Suppressor macrophage treated with lipopolysaccharide for 1 hour (primary cell): ENCODE measurements around the gene SLC49A3.
"Not testable (repeated sequence)": the region's sequence is repeated elsewhere in the genome, so short reads cannot be mapped to it uniquely, and the experiment has no call there.

ENCODE experiments used
- DNase-seq, 3 donors: peaks; one replicate each; pipeline ENCODE4 v3.0.0-alpha.2; 2020 to 2022

SLC49A3 gene

DNA sequence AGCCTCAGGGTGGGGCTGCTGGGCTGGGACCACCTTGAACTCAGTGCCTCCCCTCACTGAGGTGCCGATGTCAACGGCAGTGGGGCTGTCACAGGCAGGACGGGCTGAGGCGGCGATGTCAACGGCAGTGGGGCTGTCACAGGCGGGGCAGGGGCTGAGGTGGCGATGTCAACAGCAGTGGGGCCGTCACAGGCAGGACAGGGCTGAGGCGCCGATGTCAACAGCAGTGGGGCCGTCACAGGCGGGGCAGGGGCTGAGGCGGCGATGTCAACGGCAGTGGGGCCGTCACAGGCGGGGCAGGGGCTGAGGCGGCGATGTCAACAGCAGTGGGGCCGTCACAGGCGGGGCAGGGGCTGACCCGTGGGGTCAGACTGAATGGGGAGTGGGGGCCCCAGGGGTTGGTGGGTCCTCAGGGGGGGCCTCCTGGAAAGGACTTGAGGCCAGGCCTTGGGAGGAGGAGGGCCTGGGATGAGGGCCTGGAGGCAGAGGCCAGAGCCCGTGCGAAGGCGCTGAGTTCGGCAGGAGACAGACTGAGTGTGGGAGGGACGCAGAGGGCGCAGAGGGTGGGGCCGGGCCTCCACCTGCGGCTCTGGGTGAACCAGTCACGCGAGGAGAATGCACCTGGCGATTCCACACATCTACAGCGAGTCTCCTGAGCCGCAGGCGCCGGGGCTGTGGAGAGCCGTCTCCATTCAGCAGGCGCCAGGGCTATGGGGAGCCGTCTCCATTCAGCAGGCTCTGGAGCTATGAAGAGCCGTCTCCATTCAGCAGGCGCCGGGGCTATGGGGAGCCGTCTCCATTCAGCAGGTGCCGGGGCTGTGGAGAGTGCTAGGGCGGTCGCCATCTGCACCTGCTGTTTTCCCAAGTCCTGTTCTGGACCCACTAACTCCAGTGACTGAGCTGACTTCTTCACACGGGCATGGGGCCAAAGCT is 37.7 kb downstream of the SLC49A3 start:
- no peak for DNase-seq

GRCh38 chr4:650461-650860 is 38.5 kb downstream of the SLC49A3 start:
- no peak for DNase-seq

DNA sequence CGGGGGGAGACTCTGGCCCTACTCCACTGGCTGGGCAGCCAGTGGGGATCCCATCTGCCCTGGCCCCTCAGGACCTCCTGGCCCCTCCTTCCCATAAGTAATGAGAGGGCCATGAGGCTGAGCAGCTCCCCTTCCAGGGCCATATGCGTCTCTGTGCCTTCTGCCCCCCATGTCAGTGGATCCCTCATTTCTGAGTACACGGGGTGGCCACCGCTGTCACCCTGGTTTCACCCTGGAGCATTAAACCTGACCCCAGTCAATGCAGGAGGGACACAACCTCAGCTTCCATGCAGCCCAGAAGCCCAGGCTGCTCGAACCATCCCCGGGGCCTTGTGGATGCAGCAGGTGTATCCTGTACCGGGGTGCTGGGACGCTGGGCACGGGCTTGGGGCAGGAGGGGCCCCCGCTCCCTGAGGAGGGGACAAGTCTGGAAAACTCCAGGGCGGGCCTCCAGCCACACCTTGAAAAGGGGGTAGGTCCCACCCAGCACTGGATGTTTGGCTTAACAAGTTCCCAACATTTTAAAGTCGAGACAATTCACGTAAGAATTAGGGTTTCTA is 39.1 kb downstream of the SLC49A3 start:
- DNase-seq: no peak

- DNase-seq: no peak
These were observed 39.7 kb downstream of the SLC49A3 start for GRCh38 chr4:649293-649625.

DNA sequence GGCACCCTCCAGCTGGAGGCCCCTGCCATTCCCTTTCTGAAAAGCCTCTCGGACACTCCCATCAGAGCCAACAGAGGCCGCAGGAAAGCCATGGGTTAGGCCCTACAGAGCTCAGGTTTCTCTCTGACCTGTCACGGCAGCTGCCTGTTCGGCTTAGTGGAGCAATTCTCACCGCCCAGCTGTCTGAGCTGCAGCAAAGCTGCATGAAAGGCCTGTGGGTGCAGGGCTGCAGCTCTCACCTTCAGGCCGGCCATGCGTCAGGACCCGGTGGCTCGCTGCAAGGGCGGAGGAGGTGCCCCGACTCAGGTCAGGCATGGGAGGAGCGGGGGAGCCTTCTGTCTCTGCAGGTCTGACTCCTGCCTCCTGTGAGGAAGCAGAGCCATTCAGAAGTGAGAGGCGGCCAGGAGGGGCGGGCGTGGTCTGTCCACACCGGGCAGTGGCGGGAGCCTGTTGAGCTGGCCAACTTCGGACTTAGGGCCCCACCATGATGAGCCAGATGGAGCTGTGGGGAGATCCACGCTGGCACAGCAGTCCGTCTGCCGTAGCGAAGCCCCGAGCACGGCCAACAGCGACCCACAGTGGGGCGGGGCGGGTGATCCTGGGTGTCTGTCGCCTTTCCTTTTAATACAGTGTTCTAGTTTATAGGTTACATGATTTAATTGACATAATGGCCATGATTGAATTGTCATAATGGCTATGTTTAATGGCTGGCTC is 40.2 kb downstream of the SLC49A3 start:
- no peak for DNase-seq

DNA sequence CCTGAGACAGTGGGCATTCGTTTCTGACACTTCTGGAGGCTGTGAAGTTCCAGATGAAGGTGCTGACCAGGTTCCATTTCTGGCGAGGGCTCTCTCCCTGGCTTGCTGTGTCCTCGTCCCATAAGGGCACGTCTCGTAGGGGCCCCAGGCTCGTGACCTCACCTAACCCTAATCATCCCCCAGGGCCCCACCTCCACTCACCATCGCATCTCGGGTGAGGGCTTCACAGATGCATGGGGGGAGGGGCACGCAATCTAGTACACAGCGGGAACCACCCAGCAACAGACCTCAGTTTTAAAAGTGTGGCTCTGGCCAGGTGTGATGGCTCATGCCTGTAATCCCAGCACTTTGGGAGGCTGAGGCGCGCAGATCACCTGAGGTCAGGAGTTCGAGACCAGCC is 41.5 kb downstream of the SLC49A3 start:
- no peak for DNase-seq

- peak in 1 of 3 donors; percentile 3 for DNase-seq
These were observed 42.5 kb downstream of the SLC49A3 start for GRCh38 chr4:646460-646859.

DNA sequence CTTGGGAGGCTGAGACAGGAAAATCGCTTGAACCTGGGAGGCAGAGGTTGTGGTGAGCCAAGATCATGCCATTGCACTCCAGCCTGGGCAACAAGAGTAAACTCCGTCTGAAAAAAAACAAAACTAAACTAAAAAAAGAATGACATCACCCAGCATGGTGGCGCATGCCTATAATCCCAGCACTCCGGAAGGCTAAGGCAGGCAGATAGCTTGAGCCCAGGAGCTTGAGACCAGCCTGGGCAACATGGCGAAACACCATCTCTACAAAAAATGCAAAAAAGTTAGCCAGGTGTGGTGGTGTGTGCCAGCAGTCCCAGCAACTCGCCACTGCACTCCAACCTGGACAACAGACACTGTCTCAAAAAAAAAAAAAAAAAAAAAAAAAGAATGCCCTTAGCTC is 46.6 kb downstream of the SLC49A3 start:
- DNase-seq: not testable (repeated sequence)

DNA sequence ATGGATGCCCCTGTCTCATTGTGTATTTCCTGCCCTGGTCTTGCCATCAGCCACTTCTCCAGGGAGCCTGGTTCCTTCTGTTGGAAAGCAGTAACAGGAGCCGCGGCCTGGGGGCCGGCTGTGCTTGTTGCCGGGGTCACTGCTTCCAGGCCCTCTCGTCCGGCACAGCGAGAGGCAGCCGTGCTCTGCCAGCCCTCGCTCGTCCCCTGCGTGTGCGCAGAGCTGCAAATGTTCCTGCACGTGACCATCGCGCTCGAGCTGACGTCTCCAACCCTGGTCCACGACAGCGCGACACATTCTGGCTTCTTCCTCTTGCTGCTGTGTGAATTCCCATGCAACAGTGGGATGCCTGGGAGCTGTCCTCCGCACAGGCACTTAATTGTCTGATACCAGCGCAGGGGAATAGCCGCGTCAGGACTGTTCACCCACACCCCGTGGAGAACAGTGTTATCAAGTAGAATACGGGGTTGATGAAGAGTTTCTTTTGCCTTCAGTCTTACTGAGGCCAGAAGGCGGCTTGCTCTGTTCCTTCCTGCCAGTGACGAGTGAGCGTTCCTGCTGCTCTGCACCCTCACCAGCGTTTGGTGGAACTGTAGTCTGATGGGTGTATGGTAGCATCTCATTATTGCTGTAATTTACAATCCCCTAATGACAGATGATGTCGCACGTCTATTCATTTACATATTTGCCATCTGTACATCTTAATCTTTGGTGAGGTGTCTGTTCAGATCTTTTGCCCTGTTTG is 51.2 kb downstream of the SLC49A3 start:
- no peak for DNase-seq

GRCh38 chr4:636628-637159 is 52.3 kb downstream of the SLC49A3 start:
- no peak for DNase-seq

DNA sequence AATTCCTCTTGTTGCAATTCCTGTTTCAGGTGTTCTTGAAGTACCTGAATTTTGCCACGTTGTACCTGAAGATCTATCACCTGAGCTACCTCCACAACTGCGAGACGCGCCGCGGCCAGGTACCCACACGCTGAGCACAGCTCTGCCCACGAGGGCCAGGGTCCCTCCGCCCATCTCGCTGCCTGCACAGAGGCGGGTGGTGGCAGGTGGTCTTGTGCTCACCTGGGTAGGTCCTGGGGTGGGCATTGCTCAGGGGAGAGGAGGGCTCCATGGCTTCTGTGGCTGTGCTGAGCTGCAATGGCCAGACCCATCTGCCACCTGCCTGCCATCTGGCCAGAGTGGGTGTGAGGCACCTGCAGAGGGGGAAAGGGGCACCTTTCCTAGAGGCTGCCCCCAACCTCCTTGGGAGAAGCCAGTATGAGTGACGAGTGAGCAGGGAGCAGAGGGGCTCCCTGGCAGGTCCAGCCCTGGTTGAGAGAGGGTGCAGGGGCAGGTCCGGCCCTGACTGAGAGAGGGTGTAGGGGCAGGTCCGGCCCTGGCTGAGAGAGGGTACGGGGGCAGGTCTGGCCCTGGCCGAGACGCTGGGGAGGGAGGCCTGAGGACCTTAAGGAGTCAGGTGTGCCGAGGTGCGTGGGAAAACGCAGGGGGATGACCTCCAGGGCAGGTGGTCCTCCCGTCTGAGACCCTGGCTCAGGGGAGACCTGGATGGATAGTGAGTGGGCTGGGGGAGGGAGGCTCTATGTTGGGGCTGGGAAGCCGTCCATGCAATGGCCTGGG is 52.9 kb downstream of the SLC49A3 start:
- no peak for DNase-seq

- DNase-seq: not testable (repeated sequence)
These were observed 53.7 kb downstream of the SLC49A3 start for GRCh38 chr4:635066-635835.

- DNase-seq: no peak
These were observed 54.4 kb downstream of the SLC49A3 start for GRCh38 chr4:634599-634985.

- no peak for DNase-seq
These were observed 54.9 kb downstream of the SLC49A3 start for GRCh38 chr4:633976-634598.

- DNase-seq: no peak
These were observed 55.5 kb downstream of the SLC49A3 start for GRCh38 chr4:633406-633805.

GRCh38 chr4:632926-633325 is 56.0 kb downstream of the SLC49A3 start:
- no peak for DNase-seq

DNA sequence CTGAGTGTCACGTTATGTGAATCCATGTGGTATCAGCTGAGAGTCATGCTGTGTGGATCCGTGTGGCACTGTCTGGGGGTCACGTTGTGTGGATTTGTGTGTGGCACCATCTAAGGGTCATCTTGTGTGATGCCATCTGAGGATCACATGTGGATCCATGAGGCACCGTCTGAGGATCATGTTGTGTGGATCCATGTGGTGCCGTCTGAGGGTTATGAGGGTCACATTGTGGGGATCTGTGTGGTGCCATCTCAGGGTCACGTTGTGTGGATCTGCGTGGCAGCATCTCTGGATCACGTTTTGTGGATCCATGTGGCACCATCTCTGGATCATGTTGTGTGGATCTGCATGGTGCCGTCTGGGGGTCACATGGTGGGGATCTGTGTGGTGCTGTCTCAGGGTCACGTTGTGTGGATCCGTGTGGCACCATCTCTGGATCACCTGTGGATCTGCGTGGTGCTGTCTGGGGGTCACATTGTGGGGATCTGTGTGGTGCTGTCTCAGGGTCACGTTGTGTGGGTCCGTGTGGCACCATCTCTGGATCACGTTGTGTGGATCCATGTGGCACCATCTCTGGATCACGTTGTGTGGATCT is 56.7 kb downstream of the SLC49A3 start:
- DNase-seq: no peak
